ENCODE results near the gene ASTL. TPM values are rescaled to one million over a fixed set of nuclear protein-coding genes. Genes with fewer than 3 reads are reported as not detected.
"Not testable (repeated sequence)": the region's sequence is repeated elsewhere in the genome, so short reads cannot be mapped to it uniquely, and the experiment has no call there.

ASTL gene
- not detected in 2 replicates for total RNA-seq (2014; rRNA removed; shearing (Covaris generic))
- not detected in 2 replicates for polyA plus RNA-seq (2015; cell fraction: cytosol; rRNA removed)
- not detected in 2 replicates for polyA plus RNA-seq (2015; cell fraction: nucleus; rRNA removed)

DNA sequence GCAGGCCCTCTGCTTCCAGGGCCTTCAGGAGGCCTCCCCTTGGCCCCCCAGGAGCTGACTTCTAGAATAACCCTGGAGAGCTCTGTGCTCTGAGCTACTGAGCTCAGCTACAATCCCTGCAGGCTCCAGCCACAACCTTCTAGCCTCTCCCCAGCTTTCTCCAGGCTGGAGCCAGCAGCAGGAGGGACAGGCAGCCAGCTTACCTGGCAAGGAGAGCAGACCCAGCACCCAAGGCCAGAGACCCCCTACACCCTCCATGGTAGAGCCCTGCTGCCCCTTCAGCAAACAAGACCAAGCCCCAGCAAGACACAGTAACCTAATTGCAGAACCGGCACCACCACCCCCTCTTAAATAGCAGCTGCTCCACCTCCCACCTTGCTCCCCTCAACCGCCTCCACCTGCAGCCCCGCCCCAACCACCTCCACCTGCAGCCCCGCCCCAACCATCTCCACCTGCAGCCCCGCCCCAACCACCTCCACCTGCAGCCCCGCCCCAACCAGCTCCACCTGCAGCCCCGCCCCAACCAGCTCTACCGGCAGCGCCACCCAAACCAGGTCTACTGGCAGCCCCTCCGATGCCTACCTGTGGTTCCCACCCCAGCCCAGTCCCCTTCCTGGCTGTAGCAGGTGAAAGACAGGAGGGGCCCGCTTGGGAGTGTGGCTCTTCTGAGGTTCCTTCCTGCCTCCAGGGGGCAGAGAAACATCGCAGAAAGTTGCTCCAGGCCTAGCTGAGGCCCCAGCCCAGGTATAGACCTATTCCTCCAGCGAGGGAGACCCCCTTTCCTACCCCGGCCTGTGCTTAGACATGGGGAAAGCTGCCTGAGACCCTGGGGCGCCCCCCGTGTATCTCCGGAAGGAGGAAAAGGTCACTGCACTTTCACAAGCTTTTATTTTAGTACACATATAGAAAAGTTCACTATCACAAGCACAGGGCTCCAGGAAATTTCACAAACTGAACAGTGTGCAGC is at the start of gene ASTL:
Gene ASTL (minus strand): TSS at position 324 of the 967 bp plus-strand sequence. CDS start 66 bp downstream, at position 258.
- DNase-seq (ENCODE audit: low read depth), result no peak

DNA sequence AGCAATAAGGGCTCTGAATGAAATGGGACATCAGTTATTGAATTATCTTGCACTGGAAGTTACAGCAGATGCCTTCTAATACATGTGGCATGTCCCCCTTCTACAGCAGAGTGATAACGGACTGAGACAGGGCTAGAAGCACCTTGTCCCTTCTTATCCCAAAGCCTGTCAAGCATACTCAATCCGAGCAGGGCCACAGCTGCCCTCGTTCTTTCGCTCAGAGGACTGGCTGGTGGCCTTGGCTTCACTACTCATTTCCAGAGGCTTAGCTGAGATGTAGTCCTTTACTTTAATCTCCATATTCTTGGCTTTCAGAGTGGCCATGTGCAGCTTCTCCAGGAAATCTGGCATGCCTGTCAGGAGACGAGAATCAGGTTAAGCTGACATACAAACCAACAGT is 48.3 kb upstream of the ASTL start:
- DNase-seq (ENCODE audit: low read depth), result no peak

DNA sequence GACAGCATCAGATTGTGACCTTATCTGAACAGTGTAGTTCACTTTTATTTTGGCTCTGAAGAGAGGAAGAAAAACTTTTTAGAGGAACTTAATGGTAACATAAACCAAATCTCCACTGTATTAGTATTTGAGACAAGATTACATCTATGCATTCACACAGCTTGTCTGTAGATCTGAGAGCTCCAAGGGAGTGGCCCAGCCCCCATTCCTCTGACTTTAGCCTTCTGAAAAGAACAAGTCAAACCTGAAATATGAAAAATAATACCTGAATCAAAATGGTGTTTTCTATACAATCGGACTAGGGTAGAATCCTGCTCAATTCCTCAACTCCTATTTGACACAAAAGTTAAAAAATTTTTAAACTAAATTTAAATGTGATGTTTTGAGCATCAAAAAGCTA is 47.2 kb upstream of the ASTL start:
- no peak for DNase-seq (ENCODE audit: low read depth)

DNA sequence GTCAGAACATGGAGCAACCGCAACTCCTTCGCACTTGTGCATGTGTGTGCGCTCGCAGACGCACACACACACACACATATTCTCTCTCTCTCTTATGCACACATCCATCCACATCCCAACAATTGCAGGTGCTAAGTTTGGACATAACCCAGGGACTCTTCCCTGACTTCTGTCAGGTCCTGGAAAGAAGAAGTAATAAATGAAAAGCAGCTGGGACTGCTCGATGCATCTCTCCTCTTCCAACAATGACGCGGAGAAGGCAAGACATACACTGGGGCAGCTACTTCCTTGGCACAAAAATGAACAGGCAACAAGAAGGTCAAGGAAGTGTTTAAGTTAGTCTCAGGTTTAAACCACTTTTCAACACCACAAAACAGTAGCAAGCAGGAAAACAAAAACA is 46.7 kb upstream of the ASTL start:
- no peak for DNase-seq (ENCODE audit: low read depth)

DNA sequence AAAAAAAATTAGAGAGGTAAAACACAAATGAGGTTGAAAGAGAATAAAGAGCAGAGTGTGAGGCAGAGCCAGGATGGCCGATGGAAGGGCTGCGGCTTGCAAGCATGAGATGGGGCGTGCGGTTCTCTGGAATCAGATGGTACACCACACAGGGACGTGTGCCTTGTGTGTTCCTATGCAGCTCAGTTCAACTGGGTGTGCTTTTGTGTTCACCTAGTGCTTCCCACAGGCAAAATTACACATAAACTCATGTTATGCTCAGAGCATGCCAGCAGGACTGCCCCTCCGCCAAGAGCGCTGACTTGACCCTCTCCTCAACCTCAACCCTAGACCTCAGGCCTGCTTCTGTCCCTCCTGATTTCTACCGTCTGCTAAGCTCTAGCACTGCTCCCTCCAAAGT is 45.9 kb upstream of the ASTL start:
- no peak for DNase-seq (ENCODE audit: low read depth)

DNA sequence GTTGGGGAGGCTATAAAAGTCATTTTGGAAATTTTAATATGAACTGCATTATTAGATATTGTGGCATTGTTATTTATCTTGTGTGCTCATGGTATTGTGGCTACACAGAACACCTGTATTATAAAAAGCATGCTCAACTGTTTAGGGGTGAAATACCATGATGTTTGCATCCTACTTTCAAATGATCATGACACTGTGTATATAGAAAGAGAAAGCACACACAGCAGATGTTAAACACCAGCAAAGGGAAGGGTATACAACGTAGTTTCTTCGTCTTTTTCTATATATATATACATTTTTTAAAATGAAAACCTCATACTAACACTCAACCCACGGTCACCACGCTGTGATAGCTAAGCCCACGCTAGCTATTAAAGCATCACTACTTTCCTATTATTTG is 43.2 kb upstream of the ASTL start:
- no peak for DNase-seq (ENCODE audit: low read depth)

DNA sequence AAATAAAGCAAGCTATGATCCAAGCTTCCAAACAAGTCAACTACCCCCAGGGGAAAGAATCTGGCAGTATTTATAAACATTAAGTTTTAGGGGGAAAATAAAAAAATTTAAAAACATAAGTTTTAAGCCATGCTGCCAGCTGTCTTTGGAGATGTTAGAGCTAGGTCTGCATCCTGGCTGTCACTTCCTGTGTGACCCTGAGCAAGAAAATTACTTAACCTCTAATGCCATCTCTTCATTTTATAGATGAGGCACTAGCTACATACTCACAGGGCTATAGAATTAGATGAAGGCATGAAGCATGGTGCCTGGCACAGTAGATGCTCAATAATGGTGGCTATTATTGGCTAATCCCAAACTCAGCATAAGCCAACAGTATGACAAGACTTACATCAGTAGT is 42.2 kb upstream of the ASTL start:
- DNase-seq (ENCODE audit: low read depth), result no peak

DNA sequence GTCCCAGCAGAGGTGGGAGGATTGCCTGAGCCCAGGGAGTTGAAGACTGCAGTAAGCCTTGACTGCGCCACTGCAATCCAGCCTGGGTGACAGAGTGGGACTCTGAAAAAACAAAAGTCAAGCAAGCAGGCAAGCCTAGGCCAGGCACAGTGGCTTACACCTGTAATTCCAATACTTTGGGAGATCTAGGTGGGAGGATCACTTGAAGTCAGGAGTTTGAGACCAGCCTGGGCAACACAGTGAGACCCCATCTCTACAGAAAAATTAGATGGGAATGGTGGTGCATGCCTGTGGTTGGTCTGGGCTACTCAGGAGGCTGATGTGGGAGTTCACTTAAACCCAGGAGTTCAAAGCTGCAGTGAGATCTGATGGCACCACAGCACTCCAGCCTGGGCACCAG is 41.7 kb upstream of the ASTL start:
- no peak for DNase-seq (ENCODE audit: low read depth)

DNA sequence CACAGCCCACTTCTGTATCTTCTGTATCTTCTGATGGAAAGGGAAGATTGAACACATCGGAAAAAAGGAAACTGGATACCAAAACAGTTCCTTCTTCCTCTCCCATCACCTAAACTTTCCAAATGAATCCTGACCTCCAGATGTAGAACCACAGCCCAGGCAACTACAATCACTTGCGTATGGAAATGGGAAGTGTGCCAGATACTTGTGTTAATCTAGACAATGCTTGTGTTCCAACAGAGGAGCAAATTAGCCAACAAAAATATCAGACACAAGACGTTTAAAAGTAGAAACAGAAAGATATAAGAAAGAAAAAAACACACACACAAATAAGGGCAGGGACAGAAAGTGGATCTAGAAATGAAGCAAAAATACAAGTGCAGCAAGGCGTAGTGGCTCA is 38.4 kb upstream of the ASTL start:
- no peak for DNase-seq (ENCODE audit: low read depth)

DNA sequence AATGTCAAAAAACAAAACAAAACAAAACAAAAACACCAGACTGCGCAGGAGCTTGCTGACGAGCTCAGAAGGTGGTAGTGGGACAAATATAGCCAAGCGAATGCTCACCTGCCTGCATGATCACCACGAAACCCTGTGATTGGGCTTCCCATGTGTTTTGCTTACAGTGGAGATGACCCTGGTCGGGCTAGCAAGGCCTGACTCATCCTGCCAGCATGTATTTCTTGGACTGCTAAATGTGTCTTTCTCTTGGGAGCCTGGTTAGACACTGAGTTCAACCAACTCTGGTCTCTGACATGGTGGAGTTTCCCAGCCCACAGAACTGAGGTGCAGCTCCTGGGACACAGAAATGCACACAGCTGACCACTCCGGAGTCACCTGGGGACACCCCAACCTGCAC is 37.6 kb upstream of the ASTL start:
- peak; percentile 15 for DNase-seq (ENCODE audit: low read depth)

DNA sequence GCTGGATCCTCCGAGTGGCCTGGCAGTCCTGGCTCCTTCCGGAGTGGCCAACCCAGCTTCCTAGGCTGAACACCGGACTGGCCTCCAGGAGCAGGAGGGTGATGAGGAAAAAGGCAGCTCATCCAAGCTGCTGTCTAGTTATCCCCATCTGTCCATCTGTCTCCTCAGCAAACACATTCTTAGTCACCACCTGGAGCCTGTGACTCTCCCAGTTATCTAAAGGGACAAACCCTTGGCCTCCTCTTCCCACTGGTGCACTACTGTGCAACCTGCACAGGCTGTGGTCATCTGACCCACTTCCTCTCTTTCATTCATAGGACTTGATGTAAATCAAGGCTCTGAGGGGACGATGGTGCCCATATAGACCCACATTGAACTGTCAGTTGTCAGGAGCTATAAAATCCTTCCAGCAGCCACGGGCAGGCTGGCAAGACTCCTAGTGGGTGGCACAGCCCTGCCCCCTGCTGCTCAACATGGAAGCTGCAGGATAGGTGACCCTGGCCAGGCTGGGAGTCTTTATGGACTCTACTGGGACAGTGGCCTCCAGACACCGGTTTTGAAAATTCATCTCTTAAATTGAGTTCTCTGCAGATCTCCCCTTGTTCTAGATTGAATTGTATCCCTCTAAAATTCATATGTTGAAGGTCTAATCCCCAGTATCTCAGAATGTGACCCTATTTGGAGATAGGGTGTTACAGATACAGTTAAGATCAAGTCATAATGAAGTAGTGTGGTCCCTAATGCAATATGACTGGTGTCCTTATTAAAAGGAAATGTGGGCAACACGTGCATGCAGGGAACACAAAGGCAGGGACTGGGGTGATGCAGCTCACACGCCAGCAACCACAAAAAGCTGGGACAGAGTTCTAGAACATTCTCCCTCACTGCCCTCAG is 36.2 kb upstream of the ASTL start:
- peak; percentile 38 for DNase-seq (ENCODE audit: low read depth)

DNA sequence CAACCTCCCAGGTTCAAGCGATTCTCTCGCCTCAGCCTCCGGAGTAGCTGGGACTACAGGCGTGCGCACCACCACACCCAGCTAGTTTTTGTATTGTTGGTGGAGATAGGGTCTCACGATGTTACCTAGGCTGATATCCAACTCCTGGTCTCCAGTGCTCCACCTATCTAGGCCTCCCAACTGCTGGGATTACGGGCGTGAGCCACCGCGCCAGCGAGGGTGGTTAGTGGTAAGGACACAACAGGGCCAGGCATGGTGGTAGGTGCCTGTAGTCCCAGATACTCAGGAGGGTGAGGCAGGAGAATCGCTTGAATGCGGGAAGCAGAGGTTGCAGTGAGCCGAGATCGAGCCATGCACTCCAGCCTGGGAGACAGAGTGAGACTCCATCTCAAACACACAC is 33.5 kb upstream of the ASTL start:
- no peak for DNase-seq (ENCODE audit: low read depth)

DNA sequence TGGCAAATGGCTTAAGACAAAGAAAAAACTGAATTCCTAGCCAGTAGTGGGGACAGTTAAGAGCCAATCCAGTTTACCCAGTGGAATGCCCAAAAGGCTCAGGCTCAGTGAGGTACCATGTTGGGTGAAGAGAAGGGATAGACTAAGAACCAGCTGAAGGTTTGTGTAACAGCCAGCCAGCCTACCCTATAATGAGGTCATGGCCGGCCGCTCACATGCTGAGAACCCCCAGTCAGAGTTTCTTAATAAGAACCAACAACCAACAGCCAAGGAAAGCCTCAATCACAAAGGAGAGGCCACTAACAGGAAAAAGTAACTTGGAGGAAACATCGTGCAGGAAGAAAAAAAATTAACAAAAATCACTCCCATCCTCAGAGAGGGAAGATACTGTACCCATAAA is 32.3 kb upstream of the ASTL start:
- no peak for DNase-seq (ENCODE audit: low read depth)

DNA sequence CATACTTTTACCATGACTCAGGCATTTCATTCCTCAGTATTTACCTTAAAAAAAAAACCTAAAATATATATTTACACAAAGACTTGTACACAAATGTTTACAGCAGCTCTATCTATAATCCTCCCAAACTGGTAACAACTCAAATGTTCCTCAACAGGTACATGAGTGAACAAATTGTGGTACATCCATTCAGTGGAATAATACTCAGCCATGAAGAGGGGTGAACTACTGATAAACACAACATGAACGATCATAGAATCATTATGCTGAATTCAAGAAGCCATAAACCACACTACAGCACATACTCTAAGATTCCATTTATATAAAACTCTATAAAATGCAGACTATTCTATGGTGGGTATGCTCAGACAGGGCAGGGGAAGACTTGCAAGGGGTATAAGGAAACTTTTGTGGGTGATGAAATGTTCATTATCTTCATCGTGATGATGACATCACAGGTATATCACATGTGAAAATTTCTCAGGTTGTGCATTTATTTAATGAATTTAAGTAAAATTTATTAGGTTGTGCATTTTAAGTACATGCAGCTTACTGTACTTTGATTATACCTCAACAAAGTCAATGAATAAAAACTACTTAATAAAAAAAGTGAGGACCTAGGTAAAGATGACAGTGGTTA is 31.7 kb upstream of the ASTL start:
- DNase-seq (ENCODE audit: low read depth), result no peak

DNA sequence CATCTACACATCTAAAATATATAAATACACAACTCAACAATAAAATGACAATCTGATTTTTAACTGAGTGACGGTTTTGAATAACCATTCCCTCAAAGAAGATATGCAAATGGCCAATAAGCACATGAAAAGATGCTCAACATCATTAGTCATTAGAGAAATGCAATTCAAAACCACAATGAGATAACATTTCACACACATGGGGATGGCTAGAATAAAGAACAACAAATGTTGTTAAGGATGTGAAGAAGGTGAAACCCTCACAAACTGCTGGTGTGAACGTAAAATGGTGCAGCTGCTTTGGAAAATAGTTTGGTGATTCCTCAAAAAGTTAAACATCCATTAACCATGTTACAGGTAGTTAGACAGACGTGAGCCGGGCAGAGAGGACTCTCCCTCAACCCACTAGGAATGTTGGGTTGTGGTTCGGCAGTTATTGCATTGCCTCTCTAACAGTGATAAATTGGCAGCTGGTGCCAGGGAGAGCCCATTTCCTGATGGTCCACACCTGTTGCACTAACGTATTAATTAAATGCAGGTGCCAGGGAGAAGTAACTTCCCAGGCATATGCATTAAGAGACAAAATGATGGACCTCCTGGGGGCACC is 29.2 kb upstream of the ASTL start:
- DNase-seq (ENCODE audit: low read depth), result no peak

DNA sequence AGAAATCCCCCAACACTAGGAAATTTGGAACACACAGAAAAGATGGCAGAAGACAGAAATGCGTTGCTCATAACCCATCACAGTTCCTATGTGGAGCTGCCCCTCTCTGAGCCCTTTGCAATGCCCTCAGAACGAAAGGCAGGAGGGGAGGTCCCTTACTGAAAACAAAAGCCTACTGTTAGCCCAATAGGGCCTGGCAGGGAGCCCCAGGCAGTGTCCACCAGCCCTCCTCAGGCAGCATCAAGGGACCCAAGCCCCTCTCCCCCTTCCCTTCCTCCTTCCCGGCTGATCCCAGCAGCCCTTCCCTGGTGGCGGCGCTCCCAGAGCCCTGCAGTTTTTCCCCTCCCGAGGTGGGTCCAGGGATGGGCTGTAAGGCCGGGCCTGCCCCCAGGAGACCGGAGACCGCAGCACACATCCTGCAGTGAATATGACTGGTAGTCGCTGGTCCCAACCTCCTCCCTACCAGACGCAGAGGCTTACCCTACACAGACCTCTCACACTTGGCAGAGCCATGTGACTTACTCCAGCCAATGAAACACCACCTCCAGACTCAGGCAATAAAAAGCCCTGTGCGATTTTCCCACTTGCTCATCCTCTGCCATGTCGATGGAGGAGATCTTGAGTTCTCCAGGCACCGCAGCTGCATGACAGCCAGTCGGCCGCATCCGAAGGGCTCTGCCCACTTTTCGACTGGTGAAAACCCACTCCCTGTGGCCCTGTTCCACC is 26.3 kb upstream of the ASTL start:
- DNase-seq (ENCODE audit: low read depth), result no peak

DNA sequence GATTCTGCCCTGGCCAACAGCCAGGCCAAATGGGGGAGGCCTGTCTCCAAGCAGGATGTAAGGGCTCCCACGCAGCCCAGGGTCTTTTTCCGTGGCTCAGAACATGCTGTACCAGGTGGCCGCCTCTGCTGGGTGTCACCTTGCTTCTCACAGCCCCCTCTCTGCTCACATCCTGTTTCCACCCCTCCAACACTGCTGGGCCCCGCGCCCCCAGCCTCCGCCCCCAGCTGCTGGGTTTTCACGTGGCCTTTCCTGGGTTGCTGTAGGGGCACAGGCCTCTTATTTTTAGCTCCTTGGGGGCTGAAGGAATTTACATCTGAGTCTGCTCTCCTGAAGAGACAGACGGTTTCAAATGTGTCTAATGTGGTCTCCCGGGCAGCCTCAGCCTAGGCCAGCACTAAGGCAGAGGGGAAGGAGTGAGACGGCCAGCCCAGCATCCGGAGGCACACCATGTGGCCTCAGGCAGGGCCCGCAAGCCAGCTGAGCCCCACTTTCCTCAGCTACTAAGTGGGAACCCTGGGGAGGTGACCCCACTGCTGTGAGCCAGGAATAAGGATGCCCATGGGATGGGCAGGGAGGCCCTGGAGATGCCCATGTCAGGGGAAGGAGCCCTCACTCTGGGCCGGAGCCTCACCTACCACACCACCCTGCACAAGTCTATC is 25.6 kb upstream of the ASTL start:
- DNase-seq (ENCODE audit: low read depth), result no peak

DNA sequence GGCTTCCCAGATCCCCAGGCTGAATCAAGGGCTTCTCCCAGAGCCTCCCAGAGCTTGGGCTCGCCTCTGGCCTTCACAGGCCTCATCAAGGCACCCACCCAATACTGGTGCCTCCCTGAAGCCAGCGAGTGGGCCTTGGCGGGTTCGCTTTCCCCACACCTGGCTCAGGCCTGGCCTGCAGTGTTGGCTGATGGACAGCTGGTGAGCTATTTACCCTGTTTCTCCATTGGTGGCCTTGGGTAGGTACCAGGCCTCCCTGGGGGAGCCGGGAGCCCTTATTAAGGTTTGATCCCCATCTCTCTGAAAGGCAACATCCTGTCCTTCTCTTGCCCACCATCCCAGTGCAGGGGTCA is 25.1 kb upstream of the ASTL start:
- DNase-seq (ENCODE audit: low read depth), result no peak

DNA sequence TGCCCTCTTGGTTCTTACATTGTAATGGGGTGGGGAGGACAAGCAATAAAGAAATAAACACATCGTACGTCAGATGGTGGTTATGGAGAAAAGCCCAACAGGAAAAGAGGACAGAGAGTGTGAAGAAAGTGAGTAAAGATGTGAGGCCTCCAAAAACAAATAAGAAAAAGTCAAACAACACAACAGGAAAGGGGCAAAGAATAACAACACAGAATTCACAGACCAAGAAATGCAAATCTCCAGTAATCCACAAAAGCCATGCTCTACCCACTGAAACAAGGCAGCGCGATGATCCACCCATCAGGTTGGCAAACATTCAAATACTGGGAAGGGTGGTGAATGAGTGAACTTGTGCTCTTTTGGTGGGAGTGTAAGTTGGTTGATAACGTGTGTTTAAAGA is 23.6 kb upstream of the ASTL start:
- DNase-seq (ENCODE audit: low read depth), result no peak

DNA sequence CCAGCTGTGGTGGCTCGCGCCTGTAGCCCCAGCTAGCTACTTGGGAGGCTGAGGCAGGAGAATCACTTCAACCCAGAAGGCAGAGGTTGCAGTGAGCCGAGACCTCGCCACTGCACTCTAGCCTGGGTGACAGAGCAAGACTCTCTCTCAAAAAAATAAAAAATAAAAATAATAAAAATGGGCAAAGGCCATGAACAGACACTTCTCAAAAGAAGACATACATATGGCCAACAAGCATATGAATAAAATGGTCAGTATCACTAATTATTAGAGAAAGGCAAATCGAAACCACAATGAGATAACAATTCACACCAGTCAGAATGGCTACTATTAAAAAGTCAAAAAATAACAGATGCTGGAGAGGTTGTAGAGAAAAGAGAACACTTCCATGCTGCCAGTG is 22.1 kb upstream of the ASTL start:
- DNase-seq (ENCODE audit: low read depth), result not testable (repeated sequence)

Measured in HT1080 (cell line).